ENCODE measurements around the gene TROAP. TPM values are rescaled to one million over a fixed set of nuclear protein-coding genes. Genes with fewer than 3 reads are reported as not detected.

TROAP gene
- total RNA-seq, 2 donors from 2014 or later, result 0.27 to 0.99 TPM

DNA sequence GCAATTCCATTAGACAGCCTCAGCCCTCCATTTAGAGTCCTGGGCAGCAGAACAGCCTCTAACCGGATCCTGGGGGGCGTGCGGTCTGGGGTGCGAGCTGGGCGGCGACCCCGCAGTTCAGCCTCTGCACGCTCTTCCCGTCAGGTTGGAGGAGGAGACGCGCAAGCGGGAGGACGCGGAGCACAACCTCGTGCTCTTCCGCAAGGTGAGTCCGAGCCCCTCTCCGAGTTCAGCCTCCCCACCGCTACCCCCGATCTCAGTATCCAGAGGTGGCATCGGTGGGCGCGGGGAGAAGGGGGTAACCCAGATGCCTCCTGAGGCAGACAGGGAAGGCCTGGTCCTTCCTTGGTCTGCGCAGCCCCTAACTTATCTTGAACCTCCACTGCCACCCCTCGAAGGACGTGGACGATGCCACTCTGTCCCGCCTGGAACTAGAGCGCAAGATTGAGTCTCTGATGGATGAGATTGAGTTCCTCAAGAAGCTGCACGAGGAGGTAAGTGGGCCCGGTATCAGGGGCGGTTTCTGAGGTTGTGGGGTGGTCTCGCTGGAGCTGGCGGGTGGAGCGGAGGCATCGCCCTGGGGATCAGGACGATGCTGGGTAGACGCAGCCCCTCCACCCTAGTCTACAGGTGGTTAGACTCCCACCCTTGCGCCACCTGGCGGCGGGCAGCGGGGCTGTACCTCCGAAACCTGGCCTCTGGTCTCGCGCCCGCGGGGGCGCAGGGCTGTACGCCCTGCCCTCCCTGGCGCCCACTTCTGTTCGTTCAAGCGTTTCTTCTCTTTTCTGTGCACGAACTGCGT, 26.8 kb upstream of the TROAP start:
- H3K27ac ChIP-seq, result peak overlapping the region in 1 of 2 donors; percentile 23
- TF ChIP-seq, protein P1, sequence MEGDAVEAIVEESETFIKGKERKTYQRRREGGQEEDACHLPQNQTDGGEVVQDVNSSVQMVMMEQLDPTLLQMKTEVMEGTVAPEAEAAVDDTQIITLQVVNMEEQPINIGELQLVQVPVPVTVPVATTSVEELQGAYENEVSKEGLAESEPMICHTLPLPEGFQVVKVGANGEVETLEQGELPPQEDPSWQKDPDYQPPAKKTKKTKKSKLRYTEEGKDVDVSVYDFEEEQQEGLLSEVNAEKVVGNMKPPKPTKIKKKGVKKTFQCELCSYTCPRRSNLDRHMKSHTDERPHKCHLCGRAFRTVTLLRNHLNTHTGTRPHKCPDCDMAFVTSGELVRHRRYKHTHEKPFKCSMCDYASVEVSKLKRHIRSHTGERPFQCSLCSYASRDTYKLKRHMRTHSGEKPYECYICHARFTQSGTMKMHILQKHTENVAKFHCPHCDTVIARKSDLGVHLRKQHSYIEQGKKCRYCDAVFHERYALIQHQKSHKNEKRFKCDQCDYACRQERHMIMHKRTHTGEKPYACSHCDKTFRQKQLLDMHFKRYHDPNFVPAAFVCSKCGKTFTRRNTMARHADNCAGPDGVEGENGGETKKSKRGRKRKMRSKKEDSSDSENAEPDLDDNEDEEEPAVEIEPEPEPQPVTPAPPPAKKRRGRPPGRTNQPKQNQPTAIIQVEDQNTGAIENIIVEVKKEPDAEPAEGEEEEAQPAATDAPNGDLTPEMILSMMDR (IDR thresholded peaks at IDR 0.05), result peak; percentile 64
- no peaks in the 10 kb centered on the region for H3K36me3 ChIP-seq
- H3K4me1 ChIP-seq (ENCODE audit: control insufficient read depth in 1 of 2, low read depth in 2 of 2), result peaks cover 17 to 42% of the 10 kb centered on the region in 2 donors
- H3K4me3 ChIP-seq, result peak overlapping the region; percentile 51
- H3K27me3 ChIP-seq (replicated peaks; ENCODE audit: insufficient read depth), result peaks cover 12% of the 10 kb centered on the region
- ATAC-seq (ENCODE audit: insufficient number of reproducible peaks, low FRiP score, low read depth), result no peak
- DNase-seq (ENCODE audit: low spot score), result no peak
- no peaks in the 10 kb centered on the region for H3K9me3 ChIP-seq

DNA sequence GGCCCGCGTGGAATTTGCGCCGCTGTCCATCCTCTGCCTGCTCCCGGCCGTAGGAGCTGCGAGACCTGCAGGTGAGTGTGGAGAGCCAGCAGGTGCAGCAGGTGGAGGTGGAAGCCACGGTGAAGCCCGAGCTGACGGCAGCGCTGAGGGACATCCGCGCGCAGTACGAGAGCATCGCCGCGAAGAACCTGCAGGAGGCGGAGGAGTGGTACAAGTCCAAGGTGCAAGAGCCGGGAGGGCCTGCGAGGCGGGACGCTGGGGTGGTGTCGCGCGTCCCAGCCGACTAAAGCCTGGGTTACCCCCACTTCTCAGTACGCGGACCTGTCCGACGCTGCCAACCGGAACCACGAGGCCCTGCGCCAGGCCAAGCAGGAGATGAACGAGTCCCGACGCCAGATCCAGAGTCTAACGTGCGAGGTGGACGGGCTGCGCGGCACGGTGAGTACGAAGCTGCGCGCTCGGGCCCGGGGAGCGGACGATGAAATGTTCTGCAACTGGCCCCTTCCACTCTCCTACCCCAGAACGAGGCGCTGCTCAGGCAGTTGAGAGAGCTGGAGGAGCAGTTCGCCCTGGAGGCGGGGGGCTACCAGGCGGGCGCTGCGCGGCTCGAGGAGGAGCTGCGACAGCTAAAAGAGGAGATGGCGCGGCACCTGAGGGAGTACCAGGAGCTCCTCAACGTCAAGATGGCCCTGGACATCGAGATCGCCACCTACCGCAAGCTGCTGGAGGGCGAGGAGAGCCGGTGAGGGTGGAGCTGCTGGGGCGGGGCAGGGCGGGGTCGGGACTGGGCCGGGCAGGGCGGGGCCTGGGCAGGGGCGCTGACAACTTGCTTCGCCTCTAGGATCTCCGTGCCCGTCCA, 26.0 kb upstream of the TROAP start:
- no peak overlapping the region for H3K27ac ChIP-seq
- no peaks in the 10 kb centered on the region for H3K36me3 ChIP-seq
- peaks cover 17 to 40% of the 10 kb centered on the region in 2 donors for H3K4me1 ChIP-seq (ENCODE audit: control insufficient read depth in 1 of 2, low read depth in 2 of 2)
- peaks cover 12% of the 10 kb centered on the region for H3K27me3 ChIP-seq (replicated peaks; ENCODE audit: insufficient read depth)
- DNase-seq (ENCODE audit: low spot score) (no peak), ATAC-seq (ENCODE audit: insufficient number of reproducible peaks, low FRiP score, low read depth) (no peak)
- TF ChIP-seq, protein P1 (IDR thresholded peaks at IDR 0.05), result no peak
- peak overlapping the region; percentile 51 for H3K4me3 ChIP-seq
- H3K9me3 ChIP-seq, result no peaks in the 10 kb centered on the region

DNA sequence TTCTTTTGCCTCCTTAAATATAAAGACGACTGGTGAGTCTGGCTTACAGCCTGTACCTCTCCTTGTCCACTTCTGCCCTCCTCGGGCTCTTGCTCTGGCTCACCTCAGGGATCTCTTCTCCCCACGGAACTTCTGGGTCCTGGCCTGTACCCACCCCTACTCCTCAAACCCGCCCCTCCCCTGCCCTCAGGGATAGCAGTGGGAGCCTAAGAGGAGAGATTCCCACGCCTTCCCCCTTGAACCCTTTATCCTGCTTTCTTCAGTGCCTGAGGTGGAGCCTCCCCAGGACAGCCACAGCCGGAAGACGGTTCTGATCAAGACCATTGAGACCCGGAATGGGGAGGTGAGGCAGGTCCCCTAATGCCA, 25.4 kb upstream of the TROAP start:
- Histone ChIP-seq H3K36me3 (no peaks in the 10 kb centered on the region), H3K27ac (no peak overlapping the region), H3K4me1 (ENCODE audit: control insufficient read depth in 1 of 2, low read depth in 2 of 2) (peaks cover 16 to 34% of the 10 kb centered on the region in 2 donors), H3K9me3 (no peaks in the 10 kb centered on the region), H3K27me3 (replicated peaks; ENCODE audit: insufficient read depth) (peaks cover 12% of the 10 kb centered on the region), H3K4me3 (no peak overlapping the region)
- no peak for DNase-seq (ENCODE audit: low spot score)
- TF ChIP-seq, protein P1 (IDR thresholded peaks at IDR 0.05), result no peak
- no peak for ATAC-seq (ENCODE audit: insufficient number of reproducible peaks, low FRiP score, low read depth)

DNA sequence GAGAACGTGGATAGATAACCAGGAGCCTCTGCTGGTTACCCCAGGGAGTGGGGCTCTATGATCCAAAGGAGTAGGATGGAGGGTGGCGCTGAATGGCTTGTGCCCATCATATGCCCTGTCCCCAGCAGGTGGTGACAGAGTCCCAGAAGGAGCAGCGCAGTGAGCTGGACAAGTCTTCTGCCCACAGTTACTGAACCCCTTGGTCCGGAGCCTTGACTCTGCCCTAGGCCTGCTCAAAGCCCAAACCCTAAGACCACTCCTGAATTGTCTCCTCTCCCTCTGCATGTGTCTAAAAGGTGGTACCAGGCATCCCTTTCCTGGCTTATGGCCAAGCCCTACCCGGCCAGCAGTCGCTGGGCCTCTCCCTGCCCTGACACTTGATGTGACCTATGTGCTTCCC, 24.9 kb upstream of the TROAP start:
- Histone ChIP-seq H3K4me1 (ENCODE audit: control insufficient read depth in 1 of 2, low read depth in 2 of 2) (peaks cover 11 to 29% of the 10 kb centered on the region in 2 donors), H3K4me3 (no peak overlapping the region), H3K9me3 (no peaks in the 10 kb centered on the region), H3K27ac (no peak overlapping the region), H3K36me3 (no peaks in the 10 kb centered on the region), H3K27me3 (replicated peaks; ENCODE audit: insufficient read depth) (peaks cover 12% of the 10 kb centered on the region)
- DNase-seq (ENCODE audit: low spot score) (no peak), ATAC-seq (ENCODE audit: insufficient number of reproducible peaks, low FRiP score, low read depth) (no peak)
- TF ChIP-seq, protein P1 (IDR thresholded peaks at IDR 0.05), result no peak

DNA sequence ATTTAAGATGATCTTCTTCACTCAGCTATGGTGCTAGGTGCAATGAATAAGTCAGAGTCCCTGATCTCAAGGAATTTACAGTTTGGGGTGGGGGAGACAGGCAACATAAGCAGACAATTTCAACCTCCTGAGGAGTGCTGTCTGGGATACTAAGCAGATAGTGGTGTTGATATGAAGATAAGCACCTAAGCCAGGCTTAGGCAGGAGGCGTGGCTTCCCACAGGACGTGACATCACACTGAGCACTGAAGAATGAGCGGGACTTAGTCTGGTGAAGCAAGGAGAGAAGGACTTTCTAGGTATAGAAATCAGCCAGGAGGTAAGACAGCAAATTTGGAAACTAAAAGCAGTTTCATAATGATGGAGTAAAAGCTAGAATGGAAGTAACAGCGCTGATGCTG, 21.3 kb upstream of the TROAP start:
- peaks cover 5 to 6% of the 10 kb centered on the region in 2 donors for H3K4me1 ChIP-seq (ENCODE audit: control insufficient read depth in 1 of 2, low read depth in 2 of 2)
- TF ChIP-seq, protein P1 (IDR thresholded peaks at IDR 0.05), result no peak
- no peak for ATAC-seq (ENCODE audit: insufficient number of reproducible peaks, low FRiP score, low read depth)
- no peaks in the 10 kb centered on the region for H3K9me3 ChIP-seq
- no peak overlapping the region for H3K4me3 ChIP-seq
- no peak for DNase-seq (ENCODE audit: low spot score)
- H3K27ac ChIP-seq, result no peak overlapping the region
- no peaks in the 10 kb centered on the region for H3K36me3 ChIP-seq
- H3K27me3 ChIP-seq (replicated peaks; ENCODE audit: insufficient read depth), result peaks cover 6% of the 10 kb centered on the region

All from thoracic aorta (tissue), 2 donors.